ENCODE data around the gene GPC6. TPM values are rescaled to one million over a fixed set of nuclear protein-coding genes. Genes with fewer than 3 reads are reported as not detected.
A peak's percentile ranks its signal among the peaks of the same experiment; 100 is the strongest.

GPC6 gene
- total RNA-seq, 4 donors from 2014 or later: 6.7 to 67.2 (median 11.1) TPM

DNA sequence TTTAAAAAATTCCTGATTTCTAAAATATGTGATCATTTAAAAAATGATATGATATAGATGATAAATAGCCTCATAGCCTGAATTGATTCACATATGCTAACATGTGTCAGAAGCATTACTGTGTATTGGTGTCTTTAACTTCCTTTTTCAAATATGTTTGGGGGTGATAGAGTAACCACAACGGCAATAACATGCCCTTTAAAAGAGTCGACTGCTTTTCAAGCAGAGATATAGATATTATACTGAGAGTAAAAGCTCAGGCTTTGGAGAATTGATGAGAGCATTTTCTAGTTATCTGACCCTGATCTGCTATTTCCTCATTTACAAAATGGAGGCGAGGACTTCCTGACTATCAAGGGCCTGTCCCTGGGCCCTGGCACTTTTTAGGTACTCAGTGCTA is 992.3 kb downstream of the GPC6 start:
- no peak for TF ChIP-seq CTCF (IDR thresholded peaks at IDR 0.05)
- no peak for TF ChIP-seq POLR2A (IDR thresholded peaks at IDR 0.05)

GRCh38 chr13:94224670-94225069 is 998.1 kb downstream of the GPC6 start:
- intact Hi-C loops (cut with DNase I; ENCODE audit: low total_unique reads): no loop called here
- no peak for DNase-seq
- Histone ChIP-seq H3K4me1 (no peaks in the 10 kb centered on the region), H3K9me3 (no peaks in the 10 kb centered on the region), H3K4me3 (no peak overlapping the region), H3K27ac (no peak overlapping the region), H3K36me3 (no peaks in the 10 kb centered on the region), H3K27me3 (no peaks in the 10 kb centered on the region)
- TF ChIP-seq POLR2A (IDR thresholded peaks at IDR 0.05) (no peak), CTCF (IDR thresholded peaks at IDR 0.05) (no peak)

More for the DNA sequence above, 992.3 kb downstream of the GPC6 start:
- H3K4me1 ChIP-seq: no peaks in the 10 kb centered on the region
- intact Hi-C loops (cut with DNase I; ENCODE audit: low total_unique reads): no loop called here
- H3K27ac ChIP-seq: no peak overlapping the region
- H3K4me3 ChIP-seq: no peak overlapping the region
- DNase-seq: no peak
- no peaks in the 10 kb centered on the region for H3K27me3 ChIP-seq
- H3K9me3 ChIP-seq: no peaks in the 10 kb centered on the region
- H3K36me3 ChIP-seq: no peaks in the 10 kb centered on the region

- Histone ChIP-seq H3K9me3 (no peaks in the 10 kb centered on the region), H3K4me1 (no peaks in the 10 kb centered on the region), H3K27me3 (no peaks in the 10 kb centered on the region), H3K27ac (no peak overlapping the region), H3K36me3 (no peaks in the 10 kb centered on the region), H3K4me3 (no peak overlapping the region)
- no peak for DNase-seq
- intact Hi-C loops (cut with DNase I; ENCODE audit: low total_unique reads): no loop called here
- no peak for TF ChIP-seq CTCF (IDR thresholded peaks at IDR 0.05)
- no peak for TF ChIP-seq POLR2A (IDR thresholded peaks at IDR 0.05)
These were observed 1000.8 kb downstream of the GPC6 start for GRCh38 chr13:94227255-94227879.

- Histone ChIP-seq H3K4me1 (no peaks in the 10 kb centered on the region), H3K4me3 (no peak overlapping the region), H3K27ac (no peak overlapping the region), H3K9me3 (no peaks in the 10 kb centered on the region), H3K27me3 (no peaks in the 10 kb centered on the region), H3K36me3 (no peaks in the 10 kb centered on the region)
- TF ChIP-seq POLR2A (IDR thresholded peaks at IDR 0.05) (no peak), CTCF (IDR thresholded peaks at IDR 0.05) (no peak)
- no peak for DNase-seq
- intact Hi-C loops (cut with DNase I; ENCODE audit: low total_unique reads): no loop called here
These were observed 1002.2 kb downstream of the GPC6 start for GRCh38 chr13:94228763-94229162.

DNA sequence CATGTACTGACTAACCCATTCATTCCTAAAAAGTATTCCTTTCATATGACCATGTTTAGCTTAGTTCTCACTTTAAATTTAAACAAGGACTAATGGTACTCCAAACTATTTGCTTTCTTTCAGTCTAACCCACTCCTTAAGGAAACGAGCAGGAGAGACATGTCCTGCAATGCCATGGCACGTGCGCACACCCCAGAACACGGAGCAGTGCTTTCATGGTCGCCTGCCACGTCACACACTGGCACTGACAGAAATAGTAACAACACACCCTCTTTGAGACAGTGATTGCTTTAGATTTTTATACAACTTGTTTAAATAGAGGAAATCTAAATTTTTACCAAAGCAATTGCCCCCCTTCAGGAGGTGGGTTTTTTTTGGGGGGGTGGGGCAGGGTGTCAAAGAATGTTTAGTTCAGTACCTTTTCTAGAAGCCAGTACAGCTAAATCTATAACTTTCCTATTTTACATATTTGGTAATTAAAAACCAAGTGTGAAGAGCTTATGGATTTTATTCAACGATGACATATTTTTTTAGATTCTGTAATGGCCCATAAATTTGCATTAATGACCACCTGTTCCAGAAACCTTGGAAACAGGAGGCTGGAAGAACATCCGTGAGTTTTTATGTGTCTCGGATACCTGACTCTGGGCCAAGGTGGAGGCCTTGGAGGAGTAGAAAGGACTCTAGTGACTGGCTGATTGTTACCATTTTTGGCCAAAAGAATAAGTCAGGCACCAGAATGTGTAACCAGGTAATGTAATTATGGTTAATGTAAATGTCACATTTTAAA is 1005.7 kb downstream of the GPC6 start:
- H3K9me3 ChIP-seq: no peaks in the 10 kb centered on the region
- H3K27me3 ChIP-seq: no peaks in the 10 kb centered on the region
- intact Hi-C loops (cut with DNase I; ENCODE audit: low total_unique reads): no loop called here
- no peaks in the 10 kb centered on the region for H3K4me1 ChIP-seq
- TF ChIP-seq POLR2A (IDR thresholded peaks at IDR 0.05) (no peak), CTCF (IDR thresholded peaks at IDR 0.05) (no peak)
- H3K4me3 ChIP-seq: no peak overlapping the region
- peak overlapping the region in 1 of 2 donors; percentile 2 for H3K27ac ChIP-seq
- DNase-seq: no peak
- H3K36me3 ChIP-seq: no peaks in the 10 kb centered on the region

Measured in uterus (tissue), 4 donors.